ENCODE measurements around the gene MCTP1.

- no peak for TF ChIP-seq CTCF (IDR thresholded peaks at IDR 0.05; ENCODE audit: poor library complexity, severe bottlenecking)
- no peak for TF ChIP-seq EP300 (conservative IDR thresholded peaks at IDR 0.05; ENCODE audit: poor library complexity, severe bottlenecking)
- no peak for TF ChIP-seq EZH2 (IDR thresholded peaks at IDR 0.05; ENCODE audit: borderline replicate concordance, insufficient read depth, low read length, poor library complexity, severe bottlenecking)
- no peak for TF ChIP-seq POLR2AphosphoS5 (IDR thresholded peaks at IDR 0.05)
- TF ChIP-seq RAD21 (conservative IDR thresholded peaks at IDR 0.05), result no peak
These were observed 209.8 kb downstream of the MCTP1 start for GRCh38 chr5:95075111-95075510.

Data from neural cell (in vitro differentiated cells).